ENCODE measurements around the gene MAP2K3. TPM values are rescaled to one million over a fixed set of nuclear protein-coding genes. Genes with fewer than 3 reads are reported as not detected.

MAP2K3 gene
- total and polyA plus RNA-seq, 2 donors (not counting 3 experiments of a cell fraction or from before 2014, with no cell fraction given) = 15.3 to 36.3 TPM

DNA sequence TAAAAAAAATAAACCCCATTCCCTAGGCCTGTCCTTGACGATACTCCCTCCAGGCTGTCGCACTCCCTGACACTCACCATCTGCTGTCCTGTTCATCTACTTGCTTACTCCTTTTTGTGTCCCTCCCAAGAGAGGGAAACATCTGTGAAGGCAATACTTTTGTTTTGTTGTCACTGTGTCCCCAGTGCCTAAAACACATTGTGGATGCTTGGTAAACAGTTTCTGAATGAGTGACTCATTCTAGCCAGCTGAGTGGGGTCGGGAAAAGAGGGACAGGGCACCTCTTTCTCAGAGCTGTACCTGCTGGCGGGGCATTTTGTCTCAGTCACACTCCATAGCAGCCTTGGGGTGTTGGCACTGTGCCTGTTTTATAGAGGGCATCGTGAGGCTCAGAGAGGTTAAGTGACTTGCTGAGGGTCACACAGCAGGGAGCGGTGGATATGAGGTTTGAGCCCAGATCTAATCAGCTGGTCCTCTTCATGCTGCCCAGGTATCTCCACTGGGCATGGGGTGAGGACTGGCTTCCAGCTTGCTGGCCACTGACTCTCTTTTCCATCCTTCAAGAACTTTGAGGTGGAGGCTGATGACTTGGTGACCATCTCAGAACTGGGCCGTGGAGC is 15.6 kb downstream of the MAP2K3 start:
- Histone ChIP-seq H3K27ac (ENCODE audit: insufficient read depth, low read depth, low read length) (no peak overlapping the region), H3K4me3 (replicated peaks in 1 of 3; ENCODE audit: insufficient read depth in 1 of 3, low read depth in 1 of 3, low read length in 3 of 3) (no peak overlapping the region), H2AFZ (ENCODE audit: low read depth, low read length) (no peak overlapping the region), H3K9ac (replicated peaks; ENCODE audit: extremely low read depth, insufficient read depth, low read length) (no peak overlapping the region), H3K4me2 (ENCODE audit: insufficient read depth, low read length) (no peak overlapping the region), H3K9me1 (replicated peaks; ENCODE audit: control insufficient read depth, extremely low read depth, insufficient read depth, low read length) (no peaks in the 10 kb centered on the region), H3K4me1 (ENCODE audit: control insufficient read depth, extremely low read depth, insufficient read depth, low read length) (no peaks in the 10 kb centered on the region), H3K36me3 (ENCODE audit: control insufficient read depth in 2 of 2, extremely low read depth in 1 of 2, insufficient read depth in 2 of 2, low read length in 2 of 2) (peaks cover 4 to 25% of the 10 kb centered on the region in 2 experiments), H3K79me2 (ENCODE audit: control insufficient read depth, insufficient read depth, low read length) (peaks cover 5% of the 10 kb centered on the region), H4K20me1 (replicated peaks; ENCODE audit: control insufficient read depth, extremely low read depth, insufficient read depth, low read length) (no peaks in the 10 kb centered on the region), H3K9me3 (replicated peaks; ENCODE audit: control insufficient read depth, insufficient read depth, low read length) (no peaks in the 10 kb centered on the region), H3K27me3 (ENCODE audit: control insufficient read depth in 2 of 2, insufficient read depth in 2 of 2, low read length in 2 of 2) (no peaks in the 10 kb centered on the region)
- dilution Hi-C loops (cut with MboI; ENCODE audit: extremely low pct_ligation_motif_present, low sequenced_read_pairs) (no loop called here), intact Hi-C loops (cut with micrococcal nuclease) (no loop called here)
- FAIRE-seq (no peak), DNase-seq (ENCODE audit: low read depth, low spot score) (no peak)
- no TSS peak for BruUV-seq (replicated peaks)
- CTCF ChIA-PET = no interaction called here
- POLR2A ChIA-PET = no interaction called here
- TF ChIP-seq FOS (IDR thresholded peaks at IDR 0.05; ENCODE audit: borderline replicate concordance, insufficient read depth, low read length) (no peak), CTCF (IDR thresholded peaks at IDR 0.05; ENCODE audit: extremely low read depth in 1 of 2, insufficient read depth in 1 of 2, low read depth in 1 of 2, low read length in 2 of 2) (no peak), MYC (IDR thresholded peaks at IDR 0.05; ENCODE audit: low read depth, low read length) (no peak), POLR2AphosphoS5 (IDR thresholded peaks at IDR 0.05; ENCODE audit: insufficient read depth, low read depth, low read length) (no peak), POLR2A (IDR thresholded peaks at IDR 0.05; ENCODE audit: low read depth, low read length) (no peak), GATA2 (IDR thresholded peaks at IDR 0.05; ENCODE audit: insufficient read depth, insufficient read length, low read depth, low read length) (no peak), EZH2 (IDR thresholded peaks at IDR 0.05; ENCODE audit: borderline replicate concordance, low read depth, low read length, severe bottlenecking) (no peak), JUN (IDR thresholded peaks at IDR 0.05; ENCODE audit: borderline replicate concordance, insufficient read depth, insufficient read length, low read depth) (no peak)
- TF ChIP-seq, protein P1, sequence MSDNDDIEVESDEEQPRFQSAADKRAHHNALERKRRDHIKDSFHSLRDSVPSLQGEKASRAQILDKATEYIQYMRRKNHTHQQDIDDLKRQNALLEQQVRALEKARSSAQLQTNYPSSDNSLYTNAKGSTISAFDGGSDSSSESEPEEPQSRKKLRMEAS (IDR thresholded peaks at IDR 0.05; ENCODE audit: insufficient read depth, insufficient read length) = no peak

Measured in endothelial cell of umbilical vein (primary cell).